ENCODE measurements around the gene TMEM221.

Gene TMEM221

GRCh38 chr19:17404015-17404414, 44.5 kb downstream of the TMEM221 start:
- DNase-seq = peak; percentile 21

DNA sequence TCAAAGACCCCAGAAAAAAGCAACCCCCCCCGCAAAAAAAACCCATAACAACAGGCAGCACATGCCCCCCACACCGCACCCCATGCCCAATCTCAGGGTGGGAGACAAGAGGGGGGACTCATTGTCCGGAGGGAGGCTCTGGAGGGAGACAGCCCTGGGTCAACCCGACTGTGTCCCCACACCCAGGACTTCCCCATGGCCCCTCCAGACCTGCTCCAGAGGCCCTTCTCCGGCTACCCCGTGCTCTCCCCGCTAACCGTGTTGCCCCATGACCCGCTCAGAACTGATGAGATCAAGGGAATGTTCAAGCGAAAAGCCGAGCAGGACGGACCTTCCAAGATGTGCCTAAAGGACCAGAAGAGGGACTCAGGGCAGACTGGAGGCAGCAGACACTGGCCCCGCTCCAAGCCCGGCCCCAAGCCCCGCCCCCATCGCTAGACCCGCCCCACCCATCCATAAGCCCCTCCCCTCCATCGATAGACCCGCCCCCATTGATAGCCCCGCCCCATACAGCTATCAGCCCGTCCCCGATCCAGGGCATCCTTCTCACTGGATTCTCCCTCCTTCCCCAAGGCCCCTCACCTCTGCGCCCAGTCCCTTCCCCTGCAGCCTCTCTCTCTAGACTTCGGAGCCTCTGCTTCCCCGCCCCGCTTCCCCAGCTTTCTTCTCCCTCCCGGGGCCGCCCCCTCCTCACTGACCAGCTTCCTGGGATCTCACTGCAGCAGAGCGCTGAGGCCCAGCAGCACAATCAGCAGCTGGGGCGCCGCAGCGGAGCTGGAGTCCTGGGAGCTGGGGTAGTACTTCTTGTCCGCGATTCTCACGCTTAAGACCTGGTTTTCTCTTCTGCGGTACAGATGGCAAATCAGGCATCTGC, 45.2 kb downstream of the TMEM221 start:
- DNase-seq = peak; percentile 76

GRCh38 chr19:17401628-17402027, 46.8 kb downstream of the TMEM221 start:
- no peak for DNase-seq

- peak; percentile 68 for DNase-seq
These were observed 49.5 kb downstream of the TMEM221 start for GRCh38 chr19:17398902-17399527.

- peak; percentile 90 for DNase-seq
These were observed 53.5 kb downstream of the TMEM221 start for GRCh38 chr19:17394891-17395415.

DNA sequence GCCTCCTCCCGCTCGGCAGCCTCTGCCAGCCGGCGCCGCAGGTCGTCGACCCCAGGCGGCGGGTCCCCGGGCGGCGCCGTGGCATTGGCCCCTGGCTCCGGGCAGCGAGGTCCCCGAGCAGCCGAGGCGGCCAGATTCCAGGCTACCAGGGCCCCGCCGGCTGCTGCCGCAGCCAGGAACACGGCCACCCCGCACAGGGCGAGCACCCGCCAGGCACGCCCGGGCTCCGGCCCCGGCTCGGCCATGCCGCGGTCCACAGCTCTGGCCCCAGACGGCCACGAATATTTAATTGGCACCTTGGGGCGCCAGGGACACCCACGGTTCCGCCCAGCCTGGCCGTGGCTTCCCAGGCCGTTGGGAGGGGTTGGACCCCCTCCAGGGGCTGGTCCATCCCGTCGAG, 54.6 kb downstream of the TMEM221 start, which contains the start of gene CCDC194:
Gene CCDC194, minus strand, starts transcription at position 283 of the 400 bp plus-strand sequence. Its CDS starts 38 bp downstream, at position 245.
- no peak for DNase-seq

DNA sequence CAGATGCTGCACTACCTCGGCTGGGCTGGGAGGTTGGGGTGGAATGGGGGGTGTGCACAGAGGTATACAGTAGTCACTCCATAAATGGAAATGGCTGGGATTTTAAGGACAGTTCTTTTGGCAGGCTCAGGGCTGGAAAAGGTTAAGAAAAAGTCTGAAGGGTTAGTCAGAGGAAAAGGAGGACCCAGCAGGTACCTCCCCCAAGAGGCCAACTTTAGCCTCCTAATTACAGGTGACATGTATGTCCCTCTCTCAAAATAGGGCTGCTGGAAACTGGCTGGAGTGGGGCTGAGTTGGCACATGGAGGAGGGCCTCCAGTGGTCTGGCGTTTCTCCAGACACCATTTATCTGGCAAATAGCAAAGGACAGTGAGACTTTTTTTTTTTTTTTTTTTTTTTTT, 55.5 kb downstream of the TMEM221 start:
- DNase-seq = peak; percentile 73

DNA sequence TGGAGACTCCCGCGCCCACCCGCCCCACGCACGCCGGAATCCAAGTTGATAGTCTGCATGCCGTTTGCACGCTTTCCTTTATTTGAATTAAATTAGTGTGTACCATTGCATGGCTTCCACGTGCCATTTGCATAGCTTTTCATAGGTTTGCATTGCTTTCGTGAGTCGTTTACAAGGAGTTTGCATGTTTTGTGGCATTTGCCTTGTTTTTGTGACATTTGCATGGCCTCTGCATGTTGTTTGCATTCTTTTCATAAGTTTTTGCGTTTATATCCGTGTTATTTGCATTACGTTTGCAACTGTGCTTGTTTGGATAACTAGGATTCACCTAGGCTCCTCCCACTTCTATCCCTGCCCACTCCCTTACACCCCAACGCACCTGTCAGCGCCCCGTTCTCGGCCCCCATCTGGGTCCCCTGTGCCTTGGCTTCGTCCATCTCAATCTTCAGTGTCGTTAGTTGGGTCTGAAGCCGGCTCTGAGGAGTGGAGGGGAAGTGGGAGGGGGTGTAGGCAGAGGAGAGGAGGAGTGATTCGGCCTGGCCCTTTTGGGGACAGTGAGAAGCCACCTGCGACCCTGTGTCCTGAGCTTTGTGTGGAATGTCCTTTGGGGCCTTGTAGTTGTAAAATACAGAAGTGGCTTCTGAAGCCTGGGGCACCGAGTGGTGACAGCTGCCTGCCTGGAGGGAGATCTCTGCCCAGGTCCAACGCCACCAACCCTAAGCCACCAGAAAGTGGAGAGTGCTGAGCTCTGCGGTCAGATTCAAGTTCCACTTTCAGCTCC, 56.9 kb downstream of the TMEM221 start:
- peak; percentile 50 for DNase-seq

- peak; percentile 96 for DNase-seq
These were observed 57.6 kb downstream of the TMEM221 start for GRCh38 chr19:17390665-17391370.

DNA sequence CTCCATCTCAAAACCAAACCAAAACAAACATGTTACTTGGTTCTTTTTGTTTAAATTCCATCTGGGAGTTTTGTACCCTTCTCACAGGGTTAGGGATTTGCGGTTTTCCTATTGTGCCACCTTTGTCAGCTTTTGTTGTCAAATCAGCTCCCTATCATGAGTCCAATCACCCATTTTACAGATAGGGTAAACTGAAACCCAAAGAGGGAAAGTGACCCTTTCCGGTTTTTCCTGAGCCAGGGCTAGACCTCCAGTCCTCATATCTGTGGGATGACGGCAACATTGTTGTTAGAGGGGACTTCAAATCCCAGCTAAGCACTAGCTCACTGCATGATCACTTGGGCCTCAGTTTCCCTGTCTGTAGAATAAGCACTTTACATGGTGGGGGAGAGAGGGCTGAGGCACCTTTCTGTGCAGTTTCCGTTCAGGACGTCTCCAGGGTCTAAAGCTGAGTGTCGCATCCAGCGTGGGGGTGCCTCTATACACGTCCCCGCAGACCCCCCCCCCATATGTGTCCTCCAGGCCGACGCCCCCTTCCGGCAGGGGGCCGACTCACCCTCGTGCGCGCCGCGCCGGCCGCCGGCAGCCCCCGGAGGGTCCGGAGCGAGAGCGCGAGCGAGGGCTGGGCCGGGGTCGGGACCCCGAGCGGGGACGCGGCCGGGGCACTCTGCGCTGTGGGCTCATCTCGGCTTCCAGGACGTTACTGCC, 58.4 kb downstream of the TMEM221 start:
- no peak for DNase-seq

DNA sequence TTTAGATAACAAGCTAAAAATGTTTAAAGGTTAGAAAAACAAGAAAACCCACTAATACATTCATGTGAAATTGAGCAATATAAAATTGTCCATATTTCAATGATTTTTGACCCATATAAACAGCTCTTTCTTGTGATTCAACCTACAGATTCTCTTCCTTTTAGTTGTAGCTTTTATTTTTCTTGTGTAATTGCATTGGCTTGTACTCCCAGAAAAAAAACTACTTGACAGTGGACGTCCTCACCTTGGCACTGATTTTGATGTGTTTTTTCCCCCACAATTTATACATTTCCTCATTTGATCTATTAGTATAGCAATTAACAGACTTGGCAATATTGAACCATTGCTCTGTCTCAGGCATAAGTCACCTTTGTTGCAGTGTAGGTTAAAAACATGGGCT, 59.2 kb downstream of the TMEM221 start:
- DNase-seq = no peak

DNA sequence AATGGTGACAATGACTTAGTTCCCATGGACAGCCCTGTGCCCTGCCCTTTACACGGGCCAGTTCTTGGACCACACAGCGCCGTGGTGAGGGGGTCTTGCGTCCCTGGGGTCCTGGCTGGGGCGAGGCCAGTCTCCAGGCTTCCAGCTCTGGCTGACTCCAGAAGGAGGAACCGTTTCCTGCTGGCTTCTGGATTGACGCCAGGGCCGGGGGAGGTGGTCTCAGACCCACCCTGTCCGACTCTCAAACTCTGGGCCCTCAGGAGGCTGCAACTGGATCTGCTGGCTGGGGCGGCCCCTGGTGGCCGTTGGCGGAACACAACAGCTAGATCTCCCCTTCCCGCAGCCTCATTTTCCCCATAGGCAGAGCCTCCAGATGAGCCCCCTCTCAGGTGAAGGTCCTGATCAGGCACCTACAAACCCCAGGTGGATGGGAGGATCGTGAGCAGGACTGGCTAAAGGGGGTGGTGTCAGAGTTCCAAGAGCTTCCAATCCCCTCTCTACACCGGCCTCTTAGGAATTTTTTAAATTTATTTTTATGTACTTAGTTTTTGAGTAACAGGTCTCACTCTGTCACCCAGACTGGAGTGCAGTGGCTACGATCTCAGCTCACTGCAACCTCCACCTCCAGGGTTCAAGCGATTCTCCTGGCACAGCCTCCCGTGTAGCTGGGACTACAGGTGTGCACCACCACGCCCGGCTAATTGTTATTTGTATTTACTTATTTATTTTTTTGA, 62.4 kb downstream of the TMEM221 start:
- DNase-seq = peak; percentile 78

Data from hematopoietic multipotent progenitor cell treated with erythropoietin and hydrocortisone succinate and interleukin-3 and kit ligand, for 6 days (in vitro differentiated cells).